GM18519 (cell line): Measurements from ENCODE around the gene MOB3A.
"Not testable (repeated sequence)": the region's sequence is repeated elsewhere in the genome, so short reads cannot be mapped to it uniquely, and the experiment has no call there.

Experiments
- ATAC-seq: cut with Tn5 transposase; IDR thresholded peaks from one replicate; pipeline ENCODE4 v1.9.1; 2021; ENCODE audit warnings: mild to moderate bottlenecking, moderate library complexity; ENCODE audit not compliant: unreplicated experiment, low FRiP score

The MOB3A gene

DNA sequence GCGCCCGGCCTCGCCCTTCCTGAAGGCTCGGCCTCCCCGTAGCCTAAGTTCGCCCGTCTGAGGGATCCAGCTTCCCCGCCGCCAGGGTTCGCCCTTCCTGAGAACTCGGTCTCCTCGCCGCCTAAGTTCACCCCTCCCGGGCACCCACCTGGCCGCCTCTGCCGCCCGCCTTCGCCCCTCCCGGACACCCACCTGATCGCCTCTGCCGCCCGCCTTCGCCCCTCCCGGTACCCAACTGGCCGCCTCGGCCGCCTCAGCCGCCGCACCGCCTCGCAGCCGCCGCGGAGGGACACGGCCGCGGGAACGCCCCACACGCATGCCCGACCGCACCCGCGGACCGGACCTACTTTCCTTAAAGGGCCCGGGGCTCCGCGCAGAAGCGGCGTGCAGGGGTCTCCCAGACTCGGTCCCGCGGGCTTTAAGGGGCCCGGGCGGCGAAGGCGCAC lies at the start of gene MOB3A:
TSS of gene MOB3A (minus strand) at position 293 of the 446 bp plus-strand sequence. CDS start 17,766 bp downstream, outside the sequence.
- peak; percentile 26 for ATAC-seq

- no peak for ATAC-seq
Measured at GRCh38 chr19:2145831-2146241, 49.7 kb upstream of the MOB3A start.

- ATAC-seq = no peak
Measured at GRCh38 chr19:2144190-2144589, 48.1 kb upstream of the MOB3A start.

DNA sequence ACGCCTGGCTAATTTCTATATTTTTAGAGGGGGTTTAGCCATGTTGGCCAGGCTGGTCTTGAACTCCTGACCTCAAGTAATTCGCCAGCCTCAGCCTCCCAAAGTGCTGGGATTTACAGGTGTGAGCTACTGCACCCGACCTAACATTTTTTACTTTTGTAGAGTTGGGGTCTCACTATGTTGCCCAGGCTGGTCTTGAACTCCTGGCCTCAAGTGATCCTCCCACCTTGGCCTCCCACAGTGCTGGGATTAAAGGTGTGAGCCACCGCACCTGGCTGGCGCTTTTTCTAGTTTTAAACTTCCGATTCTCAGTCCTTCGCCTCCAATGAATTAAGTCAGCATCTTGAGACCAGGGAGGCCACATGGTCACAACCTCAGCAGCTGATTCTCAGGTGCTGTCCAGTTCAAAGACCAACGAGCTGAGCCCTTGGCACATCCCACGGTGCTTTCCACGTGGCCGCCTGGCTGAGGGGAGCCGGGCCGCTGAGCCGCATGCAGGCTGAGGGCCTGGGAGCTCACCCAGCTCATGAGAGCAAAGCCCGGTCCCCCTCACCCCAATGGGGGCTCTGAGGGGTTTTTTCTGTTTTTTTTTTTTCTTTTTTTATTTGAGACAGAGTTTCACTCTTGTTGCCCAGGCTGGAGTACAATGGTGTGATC lies 46.2 kb upstream of the MOB3A start:
- no peak for ATAC-seq

DNA sequence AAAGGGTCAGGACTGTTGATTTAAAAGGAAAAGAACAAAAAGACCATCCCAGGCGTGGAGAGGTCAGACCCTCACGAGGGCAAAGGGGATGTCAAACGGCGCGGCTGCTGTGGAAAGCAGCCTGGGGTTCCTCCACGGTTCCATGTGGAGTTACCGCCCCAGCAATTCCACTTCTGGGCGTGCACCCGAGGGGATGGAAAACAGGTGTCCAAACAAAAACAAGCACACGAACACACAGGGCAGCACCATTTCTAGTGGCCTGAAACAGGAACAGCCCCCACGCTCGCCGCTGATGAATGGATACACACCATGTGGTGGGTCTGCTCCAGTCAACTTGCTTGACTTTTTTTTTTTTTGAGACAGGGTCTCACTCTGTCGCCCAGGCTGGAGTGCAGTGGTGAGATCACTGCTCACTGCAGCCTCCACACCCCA lies 44.0 kb upstream of the MOB3A start:
- ATAC-seq = no peak

DNA sequence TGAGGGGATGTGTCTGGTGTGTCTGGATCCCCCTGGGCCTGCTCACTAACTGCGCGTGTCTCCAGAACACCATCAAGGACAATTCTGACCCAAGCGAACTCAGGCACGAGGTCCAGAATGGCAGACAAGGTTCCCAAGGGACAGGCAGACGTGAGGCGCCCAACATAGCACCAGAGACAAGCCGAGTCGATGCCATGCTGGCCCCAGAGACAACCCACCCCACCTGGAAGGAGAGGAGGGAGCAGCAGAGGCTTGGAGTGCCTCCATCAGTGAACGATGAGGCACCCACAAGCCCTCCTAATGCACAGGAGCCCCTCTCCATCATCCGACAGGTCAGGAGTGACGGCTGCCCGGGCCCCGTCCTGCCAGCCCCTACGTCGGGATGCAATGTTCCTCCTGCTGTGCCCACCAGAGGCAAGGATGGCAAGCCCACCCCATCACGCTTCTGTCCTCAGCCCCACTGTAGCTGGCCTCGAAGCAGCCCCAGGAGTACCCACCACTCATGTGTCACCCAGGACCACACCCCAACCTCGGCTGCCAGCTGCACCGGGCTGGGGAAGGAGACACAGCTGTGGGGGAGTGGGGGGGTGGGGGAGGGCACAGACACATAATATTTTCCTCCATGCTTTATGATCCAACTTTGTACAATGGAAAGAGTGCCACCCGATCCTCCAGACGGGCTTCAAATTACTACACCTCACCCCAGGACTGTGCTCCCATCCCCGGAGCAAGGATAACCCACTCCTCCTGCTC lies 43.4 kb upstream of the MOB3A start:
- no peak for ATAC-seq

DNA sequence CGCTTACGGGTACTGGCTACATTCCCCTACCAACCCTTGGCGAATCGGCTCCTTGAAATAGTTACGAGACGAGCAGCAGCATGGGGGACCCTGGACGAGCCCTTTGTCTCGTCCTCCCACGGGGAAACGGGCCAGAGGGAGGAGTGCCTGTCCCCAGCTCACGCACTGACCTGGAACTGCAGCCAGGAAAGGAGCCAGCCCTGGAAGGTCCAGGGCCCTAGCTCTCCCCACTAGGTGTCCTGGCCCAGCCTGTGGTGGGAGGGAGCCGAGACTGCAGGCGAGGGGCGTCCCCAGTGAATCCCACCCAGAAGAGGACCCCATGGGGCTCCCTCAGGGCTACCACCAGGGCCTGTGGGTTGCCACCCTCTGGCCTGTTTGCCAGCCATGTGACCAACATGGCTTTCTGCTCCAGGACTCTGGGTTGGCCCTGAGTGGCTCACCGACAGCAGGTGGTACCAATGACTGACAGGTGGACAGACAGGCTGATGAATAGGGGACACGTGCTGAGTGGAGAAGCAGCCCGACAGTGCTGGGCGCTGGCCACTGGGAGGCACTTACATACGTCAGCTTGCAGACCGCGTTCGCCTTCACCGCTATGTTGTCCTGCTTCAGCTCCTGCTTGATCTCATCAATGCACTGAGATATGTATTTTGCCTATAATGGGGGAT lies 42.1 kb upstream of the MOB3A start:
- no peak for ATAC-seq

- ATAC-seq = no peak
Measured at GRCh38 chr19:2136796-2137195, 40.7 kb upstream of the MOB3A start.

DNA sequence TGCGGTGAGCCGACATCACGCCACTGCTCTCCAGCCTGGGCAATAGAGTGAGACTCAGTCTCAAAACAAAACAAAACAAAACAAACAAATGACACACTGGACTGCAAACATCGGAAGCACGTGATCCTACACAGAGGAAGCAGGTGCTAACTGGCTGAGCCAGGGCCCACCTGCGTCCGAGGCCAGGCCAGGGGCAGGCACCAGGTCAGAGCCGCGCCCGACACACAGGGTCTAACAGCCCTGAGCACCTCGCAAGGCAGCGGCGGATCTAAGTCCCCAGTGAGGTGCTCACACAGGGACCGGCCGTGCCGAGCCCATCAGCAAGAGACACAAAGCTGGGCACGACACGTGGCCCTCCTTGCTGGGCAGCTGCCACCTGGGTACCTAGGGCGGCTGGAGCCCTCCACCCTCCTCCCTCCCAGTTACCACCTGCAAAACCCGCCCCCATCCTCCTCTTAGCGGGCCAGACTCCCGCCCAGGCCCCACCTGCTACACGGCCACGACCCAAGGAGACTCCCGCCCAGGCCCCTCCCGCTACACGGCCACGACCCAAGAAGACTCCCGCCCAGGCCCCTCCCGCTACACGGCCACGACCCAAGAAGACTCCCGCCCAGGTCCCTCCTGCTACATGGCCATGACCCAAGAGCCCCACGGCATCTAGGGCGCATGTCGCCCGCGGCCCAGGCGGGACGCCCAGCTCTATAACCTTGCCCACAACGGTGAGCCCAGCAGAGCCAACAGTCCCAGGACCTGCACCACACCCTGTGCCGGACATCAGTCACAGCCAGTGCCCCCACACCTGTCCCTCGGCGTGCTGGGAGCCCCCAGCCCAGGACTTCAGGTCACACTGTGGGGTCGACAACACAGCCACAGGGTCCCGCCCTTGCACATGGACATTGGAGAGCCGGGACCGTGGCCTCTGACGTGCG lies 39.6 kb upstream of the MOB3A start:
- no peak for ATAC-seq

DNA sequence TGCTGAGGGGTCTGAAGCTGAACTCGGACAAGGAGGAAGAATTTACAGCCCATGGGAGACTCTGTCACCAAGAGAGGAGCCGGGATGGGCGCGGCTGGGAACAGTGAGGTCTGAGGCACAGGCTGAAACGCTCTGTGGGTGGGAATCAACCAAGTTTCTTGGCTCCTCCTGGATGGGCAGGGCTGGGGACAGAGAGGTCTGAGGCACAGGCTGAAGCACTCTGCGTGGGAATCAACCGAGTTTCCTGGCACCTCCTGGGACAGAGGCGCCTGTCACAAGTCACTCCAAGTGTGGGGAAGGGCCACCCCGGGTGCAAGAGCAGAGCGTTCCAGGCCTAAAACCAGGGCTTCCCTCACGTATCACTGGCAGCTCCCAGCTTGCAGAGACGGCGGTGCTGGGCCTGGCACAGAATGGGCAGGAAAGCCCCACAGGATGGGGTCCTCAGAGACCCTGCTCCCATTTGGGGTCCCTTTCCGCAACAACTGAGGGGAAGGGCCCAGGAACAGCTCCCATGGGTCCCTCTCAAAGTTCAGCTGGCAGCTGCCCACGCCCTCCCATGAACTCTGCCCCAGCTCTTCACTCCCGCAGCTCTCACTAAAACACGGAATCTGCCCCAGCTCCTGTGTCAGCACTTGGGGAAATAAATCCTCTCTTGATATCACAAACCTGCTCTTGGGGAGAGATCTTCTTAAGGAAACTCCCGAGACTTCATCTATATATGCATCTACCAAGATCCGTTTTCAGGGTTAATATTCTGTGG lies 36.8 kb upstream of the MOB3A start:
- ATAC-seq = no peak

DNA sequence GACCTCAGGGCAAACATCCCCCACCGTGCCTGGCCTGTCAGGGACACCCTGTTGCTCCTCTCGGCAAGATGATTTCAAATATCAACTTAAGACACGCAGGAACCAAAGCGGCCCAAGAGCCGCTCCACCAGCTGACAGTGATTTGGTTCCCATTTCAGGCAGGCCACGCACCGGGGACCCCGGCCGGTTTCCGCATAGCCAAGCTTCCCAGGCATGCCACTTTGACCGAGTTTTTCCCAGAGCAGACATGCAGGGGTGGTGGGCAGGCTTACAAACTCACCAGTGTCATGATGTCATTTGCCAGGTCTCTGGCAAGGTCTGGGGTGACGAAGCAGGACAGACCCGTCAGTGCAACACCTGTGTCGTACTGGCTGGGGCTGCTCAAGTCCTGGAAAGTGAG lies 36.1 kb upstream of the MOB3A start:
- ATAC-seq = no peak

DNA sequence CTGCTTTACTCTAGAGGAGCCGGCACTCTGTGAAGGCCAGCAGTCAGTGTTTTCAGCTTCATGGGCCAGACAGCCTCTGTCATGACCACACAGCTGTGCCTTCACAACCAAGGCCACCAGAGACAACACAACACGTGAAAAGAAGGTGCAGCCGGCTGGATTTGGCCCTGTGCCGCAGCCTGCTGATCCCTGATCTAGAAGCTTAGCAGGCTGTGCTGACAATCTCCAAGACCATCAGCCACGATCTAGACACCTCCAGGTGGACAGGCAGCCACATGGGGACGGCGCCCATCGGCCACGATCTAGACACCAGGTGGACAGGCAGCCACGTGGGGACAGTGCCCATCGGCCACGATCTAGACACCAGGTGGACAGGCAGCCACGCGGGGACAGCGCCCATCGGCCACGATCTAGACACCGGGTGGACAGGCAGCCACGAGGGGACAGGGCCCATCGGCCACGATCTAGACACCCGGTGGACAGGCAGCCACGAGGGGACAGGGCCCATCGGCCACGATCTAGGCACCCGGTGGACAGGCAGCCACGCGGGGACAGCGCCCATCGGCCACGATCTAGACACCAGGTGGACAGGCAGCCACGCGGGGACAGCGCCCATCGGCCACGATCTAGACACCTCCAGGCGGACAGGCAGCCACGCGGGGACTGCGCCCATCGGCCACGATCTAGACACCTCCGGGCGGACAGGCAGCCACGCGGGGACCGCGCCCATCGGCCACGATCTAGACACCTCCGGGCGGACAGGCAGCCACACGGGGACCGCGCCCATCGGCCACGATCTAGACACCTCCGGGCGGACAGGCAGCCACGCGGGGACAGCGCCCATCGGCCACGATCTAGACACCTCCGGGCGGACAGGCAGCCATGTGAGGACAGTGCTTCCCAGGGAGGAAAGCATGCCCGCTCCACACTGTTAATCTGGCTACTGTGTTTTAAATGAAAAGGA lies 35.2 kb upstream of the MOB3A start:
- not testable (repeated sequence) for ATAC-seq

DNA sequence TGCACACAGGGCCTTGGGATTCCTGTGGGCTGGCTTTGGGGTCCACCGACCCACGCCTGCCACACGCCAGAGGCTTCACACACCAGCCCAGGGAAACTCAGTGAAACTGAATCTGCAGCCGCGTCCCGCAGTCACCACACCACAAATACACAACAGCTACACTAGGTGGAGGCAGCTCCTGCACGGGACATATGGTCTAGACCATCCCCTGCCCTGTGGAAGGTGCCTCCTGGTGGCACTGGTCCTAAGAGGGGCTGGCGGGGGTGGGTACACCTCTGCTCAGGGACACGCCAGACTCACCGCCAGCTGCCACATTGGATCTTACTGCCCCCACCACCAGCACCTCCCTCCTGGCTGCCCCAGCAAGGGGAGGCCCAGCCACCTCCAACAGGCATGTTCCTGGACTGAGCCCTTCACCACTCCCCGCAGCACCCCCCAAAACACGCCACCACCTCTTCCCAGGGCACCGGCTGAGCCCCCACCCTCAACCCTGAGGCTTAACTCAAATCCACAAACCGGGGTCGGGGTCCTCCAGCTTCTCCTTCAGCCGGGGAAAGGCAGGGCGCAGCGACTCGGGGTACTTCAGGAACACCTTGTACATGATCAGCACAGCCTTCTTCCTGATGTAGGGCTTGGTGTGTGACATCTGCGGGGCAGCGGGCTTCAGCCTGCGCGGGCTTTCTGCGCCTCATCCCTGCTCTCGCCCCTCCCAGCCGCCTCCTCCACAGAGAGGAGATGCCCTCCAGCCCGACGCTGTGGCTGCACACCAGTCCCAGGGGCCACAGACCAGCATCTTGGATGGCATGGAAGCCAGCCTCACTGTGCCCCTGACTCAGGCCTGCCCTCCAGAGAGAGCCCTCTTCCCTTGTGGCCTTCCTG lies 34.0 kb upstream of the MOB3A start:
- no peak for ATAC-seq

- no peak for ATAC-seq
Measured at GRCh38 chr19:2129486-2129885, 33.4 kb upstream of the MOB3A start.

DNA sequence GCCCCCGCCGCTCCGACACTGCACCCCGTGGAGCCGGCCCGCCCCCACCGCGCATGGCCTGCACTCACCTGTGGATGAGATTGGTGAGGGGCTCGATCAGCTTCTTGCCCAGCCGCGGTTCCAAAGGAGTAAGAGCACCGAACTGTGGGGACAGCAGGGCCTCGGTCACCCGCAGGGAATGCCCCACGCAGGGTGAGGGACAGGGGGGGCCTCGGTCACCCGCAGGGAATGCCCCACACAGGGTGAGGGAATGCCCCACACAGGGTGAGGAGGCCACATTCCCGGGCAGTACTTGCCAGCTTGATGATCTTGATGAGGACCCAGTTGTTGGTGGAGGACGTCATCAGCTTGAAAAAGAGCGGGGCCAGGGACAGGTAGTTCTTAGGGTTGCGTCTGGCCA lies 32.9 kb upstream of the MOB3A start:
- ATAC-seq = no peak

DNA sequence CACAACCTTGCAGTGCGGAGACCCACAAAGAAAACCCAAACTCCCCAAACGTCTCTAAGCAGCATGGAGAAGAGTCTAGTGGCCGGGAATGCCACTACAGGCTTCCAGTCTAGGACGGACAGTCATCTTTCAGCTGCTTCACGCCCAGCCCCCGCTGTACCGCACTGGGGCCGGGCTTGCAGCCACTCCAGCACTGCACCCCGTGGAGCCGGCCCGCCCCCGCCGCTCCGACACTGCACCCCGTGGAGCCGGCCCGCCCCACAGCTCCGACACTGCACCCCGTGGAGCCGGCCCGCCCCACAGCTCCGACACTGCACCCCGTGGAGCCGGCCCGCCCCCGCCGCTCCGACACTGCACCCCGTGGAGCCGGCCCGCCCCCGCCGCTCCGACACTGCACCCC lies 32.1 kb upstream of the MOB3A start:
- not testable (repeated sequence) for ATAC-seq

GRCh38 chr19:2127758-2128157 lies 31.6 kb upstream of the MOB3A start:
- ATAC-seq = no peak
